Hippocampal formation (tissue), 2 donors: ENCODE results near the gene ZSCAN31.
"Not testable (repeated sequence)": the region's sequence is repeated elsewhere in the genome, so short reads cannot be mapped to it uniquely, and the experiment has no call there.

ENCODE experiments used
- DNase-seq, 2 donors: peaks; one replicate each; lab custom pipeline; 2025; lab: John Stamatoyannopoulos, UW

ZSCAN31 gene

DNA sequence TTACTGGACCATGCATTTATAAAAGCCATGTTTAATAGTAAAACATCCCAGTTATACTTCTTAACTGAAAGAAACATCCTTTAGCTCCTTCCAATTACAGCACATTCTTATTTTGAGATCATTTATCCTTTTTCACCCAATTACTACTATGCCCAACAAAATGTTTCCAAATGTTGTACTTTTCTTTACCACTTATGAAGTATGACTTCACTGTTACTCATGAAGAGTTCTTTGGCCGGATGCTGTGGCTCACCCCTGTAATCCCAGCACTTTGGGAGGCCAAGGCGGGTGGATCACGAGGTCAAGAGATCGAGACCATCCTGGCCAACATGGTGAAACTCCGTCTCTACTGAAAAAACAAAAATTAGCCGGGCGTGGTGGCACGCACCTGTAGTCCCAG, 18.1 kb downstream of the ZSCAN31 start:
- not testable (repeated sequence) for DNase-seq

DNA sequence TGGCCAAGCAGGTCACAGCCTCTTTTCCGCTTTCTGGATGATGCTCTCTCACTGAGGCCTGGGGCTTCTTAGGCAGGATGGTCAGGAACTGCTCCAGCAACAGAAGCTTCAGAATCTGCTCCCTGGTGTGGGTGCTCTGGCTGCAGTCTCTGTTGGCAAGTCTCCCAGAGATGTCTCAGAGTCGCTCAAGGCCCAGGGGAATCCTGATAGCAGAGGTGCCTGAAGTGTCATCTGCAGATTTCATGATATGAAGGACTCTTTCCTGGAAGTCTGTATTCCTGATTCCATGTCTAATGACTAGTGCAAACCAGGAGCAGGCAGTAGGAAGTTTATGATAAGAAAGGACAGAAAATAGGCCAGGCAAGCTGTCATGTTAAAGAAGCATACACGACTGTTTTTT, 20.3 kb downstream of the ZSCAN31 start:
- no peak for DNase-seq

DNA sequence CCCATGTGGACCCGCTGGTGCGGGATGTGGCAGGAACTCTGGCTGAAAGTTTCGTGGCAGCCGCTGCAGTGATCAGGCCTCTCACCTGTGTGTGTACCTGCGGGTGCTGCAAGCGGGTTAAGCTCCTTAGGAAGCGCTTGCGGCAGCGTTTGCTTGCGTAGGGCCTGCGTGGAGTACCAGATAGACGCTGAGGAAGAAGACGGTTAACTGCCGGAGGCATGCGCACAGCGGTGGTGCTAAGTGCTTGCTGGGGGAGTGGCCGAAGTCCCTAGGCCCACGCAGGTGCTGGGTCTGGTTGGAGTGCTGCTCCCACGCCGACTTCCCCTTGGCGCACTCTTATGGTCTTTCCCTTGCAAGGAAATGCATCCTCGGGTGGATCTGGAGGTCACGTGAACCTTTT, 23.0 kb downstream of the ZSCAN31 start:
- no peak for DNase-seq

DNA sequence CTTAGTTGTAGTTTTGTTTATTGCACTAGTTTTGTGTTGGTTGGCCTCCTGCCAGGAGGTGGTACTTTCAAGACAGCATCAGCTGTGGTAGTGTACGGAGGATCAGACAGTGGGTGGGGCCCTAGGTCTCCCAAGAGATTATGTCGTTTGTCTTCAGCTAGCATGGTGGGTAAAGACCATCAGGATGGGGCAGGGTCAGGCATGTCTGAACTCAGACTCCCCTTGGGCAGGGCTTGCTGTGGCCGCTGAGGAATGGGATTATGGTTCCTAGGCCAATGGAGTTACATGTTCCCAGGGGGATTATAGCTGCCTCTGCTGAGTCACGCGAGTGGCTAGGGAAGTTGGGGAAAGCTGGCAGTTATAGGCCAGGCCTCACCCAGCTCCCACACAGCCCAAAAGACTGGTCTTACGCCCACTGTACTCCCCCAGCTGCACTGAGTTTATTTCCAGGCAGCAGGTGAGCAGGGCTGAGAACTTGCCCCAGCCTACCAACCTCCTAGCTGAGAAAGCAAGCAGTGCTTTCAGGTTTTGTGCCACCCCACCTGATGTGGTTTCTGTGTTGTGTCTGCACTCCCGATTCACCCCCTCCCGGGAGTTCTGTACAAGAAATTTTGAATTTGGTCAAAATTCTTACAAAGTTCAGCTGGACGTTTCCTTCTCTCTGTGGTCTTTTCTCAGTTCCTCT, 24.7 kb downstream of the ZSCAN31 start:
- no peak for DNase-seq

DNA sequence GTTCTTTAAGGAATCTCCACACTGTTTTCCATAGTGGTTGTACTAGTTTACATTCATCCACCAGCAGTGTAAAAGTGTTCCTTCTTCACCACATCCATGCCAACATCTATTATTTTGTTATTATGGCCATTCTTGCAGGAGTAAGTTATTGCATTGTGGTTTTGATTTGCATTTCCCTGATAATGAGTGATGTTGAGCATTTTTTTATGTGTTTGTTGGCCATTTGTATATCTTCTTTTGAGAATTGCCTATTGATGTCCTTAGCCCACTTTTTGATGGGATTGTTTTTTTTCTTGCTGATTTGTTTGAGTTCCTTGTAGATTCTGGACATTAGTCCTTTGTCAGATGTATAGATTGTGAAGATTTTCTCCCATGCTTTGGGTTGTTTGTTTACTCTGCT, 29.6 kb downstream of the ZSCAN31 start:
- not testable (repeated sequence) for DNase-seq

DNA sequence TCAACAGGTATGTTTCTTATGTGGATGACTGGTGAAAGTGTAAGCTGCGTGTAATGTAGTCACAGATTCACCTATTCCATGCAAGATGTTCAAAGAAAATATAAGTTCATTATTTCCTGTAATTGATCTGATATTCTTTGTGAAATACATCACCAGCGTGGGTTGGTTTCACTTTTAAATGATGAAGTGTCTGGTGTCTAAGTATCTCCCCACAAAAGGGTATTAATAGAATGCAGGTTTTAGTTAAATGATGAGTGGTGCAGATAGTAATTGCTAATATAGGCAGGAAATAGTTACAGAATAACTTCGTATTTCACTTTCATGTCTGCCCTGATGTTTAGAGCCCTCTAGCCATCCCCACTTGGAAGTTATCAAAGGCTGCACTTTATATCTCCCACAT, 32.4 kb downstream of the ZSCAN31 start:
- no peak for DNase-seq

DNA sequence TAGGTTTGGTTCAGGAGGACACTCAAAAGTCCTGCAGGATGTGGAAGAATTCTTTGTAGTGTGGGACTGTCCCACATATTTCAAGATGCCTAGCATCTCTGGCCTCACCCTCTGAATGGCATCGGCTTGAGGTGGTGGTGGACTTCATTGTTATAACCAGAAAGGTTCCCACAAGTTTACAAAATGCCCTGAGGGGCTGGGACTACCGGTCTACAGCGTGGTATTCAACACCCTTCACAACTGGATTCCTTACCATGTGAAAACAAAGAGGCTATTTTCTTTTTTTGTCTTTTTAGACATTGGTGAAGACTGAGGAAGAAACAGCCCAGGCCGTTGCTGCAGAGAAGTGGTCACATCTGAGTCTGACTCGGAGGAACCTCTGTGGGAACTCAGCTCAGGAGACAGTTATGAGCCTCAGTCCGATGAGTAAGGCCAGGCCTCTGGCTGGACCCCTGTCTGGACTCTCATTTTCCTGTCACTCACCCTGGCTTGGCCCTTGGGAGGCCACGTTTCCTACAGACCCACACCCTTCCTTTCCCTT, 39.4 kb downstream of the ZSCAN31 start:
- no peak for DNase-seq

DNA sequence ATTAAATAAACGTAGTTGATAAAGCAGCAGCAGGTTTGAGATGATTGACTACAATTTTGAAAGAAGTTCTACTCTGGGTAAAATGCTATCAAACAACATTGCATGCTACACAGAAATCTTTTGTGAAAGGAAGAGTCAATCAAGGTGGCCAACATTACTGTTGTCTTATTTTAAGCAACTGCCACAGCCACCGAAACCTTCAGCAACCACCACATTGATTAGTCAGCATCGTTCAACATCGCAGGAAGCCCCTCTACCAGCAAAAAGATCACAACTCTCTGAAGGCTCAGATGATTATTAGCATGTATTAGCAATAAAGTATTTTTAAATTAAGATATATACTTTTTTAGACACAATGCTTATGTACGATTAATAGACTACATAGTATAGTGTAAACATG, 40.6 kb downstream of the ZSCAN31 start:
- DNase-seq = no peak

DNA sequence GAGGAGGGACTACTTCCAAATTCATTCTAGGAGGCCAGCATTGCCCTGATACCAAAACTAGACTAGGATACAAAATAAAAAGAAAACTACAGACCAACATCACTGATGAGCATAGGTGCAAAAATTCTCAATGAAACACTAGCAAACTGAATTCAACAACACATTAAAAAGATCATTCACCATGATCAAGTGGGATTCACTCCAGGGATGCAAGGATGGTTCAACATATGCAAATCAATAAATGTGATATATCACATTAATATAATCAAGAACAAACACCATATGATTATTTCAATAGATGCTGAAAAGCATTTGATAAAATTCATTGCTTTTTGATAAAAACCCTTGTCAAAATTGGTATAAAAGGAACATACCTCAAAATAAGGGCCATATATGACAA, 44.4 kb downstream of the ZSCAN31 start:
- DNase-seq = no peak

DNA sequence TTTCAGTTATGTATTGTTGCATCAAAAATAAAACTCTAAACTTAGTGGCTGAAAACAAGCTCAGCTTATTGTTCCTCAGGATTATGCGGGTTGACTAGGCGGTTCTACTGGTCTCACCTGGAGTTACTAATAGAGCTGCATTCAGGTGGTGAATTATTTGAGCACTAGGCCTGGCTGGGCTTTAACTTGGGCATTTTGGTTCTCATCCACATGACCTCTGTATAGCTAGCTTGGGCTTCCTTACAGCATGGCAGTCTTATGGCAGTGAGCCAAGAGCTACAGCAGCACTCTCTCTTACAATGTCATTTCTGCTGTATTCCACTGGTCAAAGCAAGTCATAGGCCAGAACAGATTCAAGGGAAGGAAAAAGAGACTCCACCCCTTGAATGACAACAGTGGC, 53.0 kb downstream of the ZSCAN31 start:
- DNase-seq = no peak

DNA sequence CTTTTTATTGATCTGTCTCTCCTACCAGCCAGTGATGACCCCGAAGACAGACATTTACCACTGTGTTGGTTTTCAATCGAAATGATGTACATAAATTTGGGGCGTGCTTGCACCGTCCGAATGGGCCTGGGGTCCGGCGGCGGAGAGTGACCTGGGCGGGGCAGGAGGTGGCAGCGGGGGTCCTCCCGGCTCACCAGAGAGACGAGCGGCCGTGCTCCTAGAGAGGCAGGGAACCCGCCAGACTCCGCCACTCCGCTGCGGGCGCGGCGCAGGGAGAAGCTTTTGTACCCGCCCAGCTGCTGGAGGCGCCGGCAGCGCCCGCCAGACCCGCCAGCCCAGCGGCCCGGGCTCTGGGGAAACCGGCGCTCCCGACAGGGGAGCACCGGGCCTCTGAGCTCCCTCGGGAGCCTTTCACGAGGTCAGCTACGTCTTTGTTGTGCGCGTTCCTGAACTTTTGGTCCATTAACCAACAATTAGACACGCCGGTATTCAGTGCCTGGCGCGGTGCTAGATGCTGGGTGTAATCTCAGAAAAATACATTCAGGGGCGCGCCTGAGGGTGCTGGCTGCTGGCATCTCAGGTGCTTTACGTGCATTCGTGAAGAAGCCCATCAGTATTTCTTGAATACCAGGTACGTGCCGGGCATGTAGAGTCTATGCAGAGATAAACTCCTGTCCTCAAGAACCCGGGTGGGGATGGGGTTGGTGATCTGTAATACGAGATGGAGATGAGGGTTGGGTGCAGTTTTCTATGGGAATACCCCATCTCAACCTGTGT, 54.5 kb downstream of the ZSCAN31 start, which contains the start of gene PGBD1:
PGBD1 (plus strand) TSS at position 285 of the 777 bp plus-strand sequence. CDS start 2,242 bp downstream, outside the sequence.
- peak; percentile 28 to 38 for DNase-seq

DNA sequence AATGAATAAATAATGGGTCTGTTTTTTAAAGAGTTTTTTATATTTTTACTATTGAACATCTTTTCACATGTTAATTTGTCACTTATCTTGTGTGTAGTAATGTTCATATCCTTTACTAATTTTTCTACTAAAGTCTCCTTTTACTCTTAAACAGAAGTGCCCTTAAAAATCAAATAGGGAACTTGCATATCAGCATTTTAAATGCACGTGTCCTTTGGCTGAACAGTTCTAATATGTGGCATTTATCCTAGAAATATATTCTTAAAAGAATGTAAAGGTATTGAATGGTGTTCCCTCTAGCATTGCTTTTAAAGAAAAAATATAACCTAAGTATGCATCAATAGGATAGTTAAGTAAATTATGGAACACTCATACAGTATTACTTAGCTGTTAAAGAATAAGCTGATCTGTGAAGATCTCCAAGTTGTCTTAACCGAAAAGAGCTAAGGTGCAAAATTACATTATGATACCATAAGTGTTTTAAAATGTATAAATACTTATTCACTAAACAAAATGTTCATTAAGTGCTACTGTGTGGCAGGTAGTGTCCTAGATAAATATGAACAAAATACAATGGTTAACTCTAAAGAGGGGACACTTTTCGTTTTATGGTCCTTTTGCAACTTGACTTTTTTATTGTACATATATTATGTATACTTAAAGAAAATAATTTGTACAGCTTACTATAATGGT, 55.2 kb downstream of the ZSCAN31 start:
- no peak for DNase-seq

DNA sequence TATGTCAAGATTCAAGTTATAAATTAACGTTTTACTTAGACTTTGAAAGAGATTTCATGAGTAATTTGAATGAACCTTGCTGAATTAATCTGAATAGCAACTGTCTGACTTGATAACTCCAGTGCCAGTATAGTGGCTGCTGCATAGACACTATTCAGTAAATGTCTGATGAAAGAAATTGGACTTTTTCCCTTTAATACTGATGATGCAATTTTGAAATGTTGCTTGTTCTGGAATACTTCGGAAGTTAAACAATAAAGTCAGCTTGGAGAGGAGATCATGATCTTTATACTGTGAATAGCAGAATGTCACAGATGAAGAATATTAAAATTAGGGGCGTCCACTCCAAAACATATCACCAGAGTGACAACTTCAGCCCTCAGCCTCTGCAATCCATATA, 58.2 kb downstream of the ZSCAN31 start:
- DNase-seq = no peak

DNA sequence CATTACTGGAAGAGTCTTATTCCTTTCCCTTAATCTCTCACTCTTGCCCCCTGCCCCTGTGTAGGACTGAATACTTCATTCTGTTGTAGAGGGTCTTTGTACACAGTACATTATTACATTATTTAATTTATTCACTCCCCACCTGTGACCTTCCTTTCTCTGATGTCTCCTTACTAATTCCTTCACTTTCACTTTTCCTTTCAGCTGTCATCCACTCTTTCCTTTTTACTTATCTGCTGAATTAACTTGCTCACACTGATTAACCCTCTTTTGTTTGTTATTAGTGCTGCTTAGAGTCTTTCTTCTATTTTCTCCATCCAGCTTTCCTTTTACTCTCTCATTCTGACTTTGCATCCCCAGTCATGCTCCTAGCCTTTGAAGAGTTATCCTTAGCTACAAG, 61.1 kb downstream of the ZSCAN31 start:
- DNase-seq = no peak
